ENCODE results near the gene UBE2J1. TPM values are rescaled to one million over a fixed set of nuclear protein-coding genes. Genes with fewer than 3 reads are reported as not detected.
"Not testable (repeated sequence)": the region's sequence is repeated elsewhere in the genome, so short reads cannot be mapped to it uniquely, and the experiment has no call there.

The UBE2J1 gene
- total and polyA plus RNA-seq, 10 of the 15 experiments (the other 5 are each of a cell fraction or from before 2014, with no cell fraction given) = 48.7 to 131 (median 90.0) TPM

DNA sequence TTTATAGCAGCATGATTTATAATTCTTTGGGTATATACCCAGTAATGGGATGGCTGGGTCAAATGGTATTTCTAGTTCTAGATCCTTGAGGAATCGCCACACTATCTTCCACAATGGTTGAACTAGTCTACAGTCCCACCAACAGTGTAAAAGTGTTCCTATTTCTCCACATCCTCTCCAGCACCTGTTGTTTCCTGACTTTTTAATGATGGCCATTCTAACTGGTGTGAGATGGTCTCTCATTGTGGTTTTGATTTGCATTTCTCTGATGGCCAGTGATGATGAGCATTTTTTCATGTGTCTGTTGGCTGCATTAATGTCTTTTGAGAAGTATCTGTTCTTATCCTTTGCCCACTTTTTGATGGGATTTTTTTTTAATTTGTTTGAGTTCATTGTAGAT is 57.4 kb downstream of the UBE2J1 start:
- H3K27me3 ChIP-seq (replicated peaks in 1 of 2; ENCODE audit: control insufficient read depth in 2 of 2, insufficient read depth in 2 of 2, low read length in 1 of 2); ATAC-seq; RAD21 ChIA-PET (ENCODE audit: unreplicated experiment); H3K27ac ChIP-seq (ENCODE audit: control insufficient read depth, insufficient read depth); DNase-seq (ENCODE audit: low read depth, low spot score); H3K9ac ChIP-seq (ENCODE audit: control insufficient read depth, insufficient read depth, low read length); H3K4me3 ChIP-seq; H3K79me2 ChIP-seq (ENCODE audit: control insufficient read depth, insufficient read depth, low read length); H3K4me2 ChIP-seq (ENCODE audit: control insufficient read depth, insufficient read depth); POLR2A ChIA-PET; H2AFZ ChIP-seq (ENCODE audit: control insufficient read depth, low read depth, low read length); H3K9me3 ChIP-seq (replicated peaks; ENCODE audit: control insufficient read depth, insufficient read depth, low read length); in situ Hi-C loops (cut with MboI); SMC1A ChIA-PET (ENCODE audit: uncharacterized antibody, unreplicated experiment); H4K20me1 ChIP-seq (ENCODE audit: control insufficient read depth, insufficient read depth); BruUV-seq (replicated peaks); CTCF ChIA-PET; FAIRE-seq; intact Hi-C loops (cut with micrococcal nuclease; ENCODE audit: unreplicated experiment); H3K36me3 ChIP-seq (ENCODE audit: control insufficient read depth in 2 of 2, insufficient read depth in 2 of 2, low read length in 1 of 2): not testable (repeated sequence)
- WGBS (ENCODE audit: insufficient coverage, insufficient replicate concordance, low lambda C conversion rate, missing lambda C conversion rate) = 25% methylated on average over 1 of the region's 1 CpG
- H3K4me1 ChIP-seq (ENCODE audit: control insufficient read depth, insufficient read depth, low read length) = peaks cover 27% of the 10 kb centered on the region

DNA sequence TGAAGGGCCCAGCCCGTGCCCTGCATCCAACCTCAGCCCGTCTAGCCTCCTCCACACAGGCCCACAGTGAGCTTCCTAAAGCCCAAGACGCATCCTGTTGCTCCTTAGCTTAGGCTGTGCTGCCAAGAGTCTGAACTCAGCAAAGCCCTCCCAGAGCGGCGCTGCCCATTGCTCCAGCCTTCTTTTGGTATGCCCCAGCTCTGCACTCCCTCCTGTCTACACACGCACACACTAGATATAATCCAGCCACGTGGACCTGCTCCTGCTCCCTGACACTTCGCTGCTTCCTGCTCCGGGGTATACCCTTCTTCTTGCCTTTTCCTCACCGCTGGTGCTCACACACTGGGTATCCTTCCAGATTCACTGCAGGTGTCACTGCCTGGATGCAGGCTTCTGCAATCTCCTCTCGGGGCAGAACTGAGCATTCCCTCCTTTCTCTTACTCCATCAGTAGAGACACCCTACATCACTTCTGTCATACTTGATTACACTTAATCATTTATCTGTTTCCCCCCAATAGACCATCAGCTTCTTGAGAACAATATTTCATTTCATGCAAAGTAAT is 61.2 kb downstream of the UBE2J1 start:
- POLR2A ChIA-PET = interaction anchor here (0.8 kb wide), 1 partner anchor 9 kb away, joined by 3 read pairs; no protein-coding TSS in a partner anchor
- in situ Hi-C loops (cut with MboI) = no loop called here
- Histone ChIP-seq H3K79me2 (ENCODE audit: control insufficient read depth, insufficient read depth, low read length) (no peaks in the 10 kb centered on the region), H3K27me3 (replicated peaks in 1 of 2; ENCODE audit: control insufficient read depth in 2 of 2, insufficient read depth in 2 of 2, low read length in 1 of 2) (no peaks in the 10 kb centered on the region), H4K20me1 (ENCODE audit: control insufficient read depth, insufficient read depth) (no peaks in the 10 kb centered on the region), H3K36me3 (ENCODE audit: control insufficient read depth in 2 of 2, insufficient read depth in 2 of 2, low read length in 1 of 2) (no peaks in the 10 kb centered on the region), H3K9me3 (replicated peaks; ENCODE audit: control insufficient read depth, insufficient read depth, low read length) (no peaks in the 10 kb centered on the region), H3K27ac (ENCODE audit: control insufficient read depth, insufficient read depth) (no peak overlapping the region), H3K4me1 (ENCODE audit: control insufficient read depth, insufficient read depth, low read length) (peaks cover 6% of the 10 kb centered on the region), H2AFZ (ENCODE audit: control insufficient read depth, low read depth, low read length) (no peak overlapping the region), H3K4me3 (no peak overlapping the region), H3K9ac (ENCODE audit: control insufficient read depth, insufficient read depth, low read length) (no peak overlapping the region), H3K4me2 (ENCODE audit: control insufficient read depth, insufficient read depth) (no peak overlapping the region)
- FAIRE-seq (no peak), DNase-seq (ENCODE audit: low read depth, low spot score) (no peak), ATAC-seq (no peak)
- WGBS (ENCODE audit: insufficient coverage, insufficient replicate concordance, low lambda C conversion rate, missing lambda C conversion rate) = 73% methylated on average over 11 of the region's 11 CpGs
- CTCF ChIA-PET = interaction anchor here (1.2 to 1.6 kb wide), 2 partner anchors 56 to 81 kb away, joined by 3 to 4 read pairs; no protein-coding TSS in a partner anchor
- BruUV-seq (replicated peaks) = no TSS peak
- intact Hi-C loops (cut with micrococcal nuclease; ENCODE audit: unreplicated experiment) = no loop called here
- RAD21 ChIA-PET (ENCODE audit: unreplicated experiment) = interaction anchor here (1.1 to 1.6 kb wide), 3 partner anchors 8 to 76 kb away, joined by 3 to 6 read pairs (median 3); no protein-coding TSS in a partner anchor
- SMC1A ChIA-PET (ENCODE audit: uncharacterized antibody, unreplicated experiment) = interaction anchor here (0.5 to 1.7 kb wide), 3 partner anchors 19 to 412 kb away, joined by 3 to 4 read pairs (median 3); no protein-coding TSS in a partner anchor
- TF ChIP-seq POLR2AphosphoS2 (IDR thresholded peaks at IDR 0.05; ENCODE audit: low read depth, low read length) = no peak
- TF ChIP-seq POLR2AphosphoS5 (IDR thresholded peaks at IDR 0.05; ENCODE audit: low read length) = no peak
- TF ChIP-seq SREBF1 (IDR thresholded peaks at IDR 0.05; ENCODE audit: low read length) = no peak
- no peak for TF ChIP-seq CBX3 (IDR thresholded peaks at IDR 0.05; ENCODE audit: borderline replicate concordance, low read depth)
- no peak for TF ChIP-seq RUNX3 (IDR thresholded peaks at IDR 0.05; ENCODE audit: low read length)
- TF ChIP-seq, protein P1, sequence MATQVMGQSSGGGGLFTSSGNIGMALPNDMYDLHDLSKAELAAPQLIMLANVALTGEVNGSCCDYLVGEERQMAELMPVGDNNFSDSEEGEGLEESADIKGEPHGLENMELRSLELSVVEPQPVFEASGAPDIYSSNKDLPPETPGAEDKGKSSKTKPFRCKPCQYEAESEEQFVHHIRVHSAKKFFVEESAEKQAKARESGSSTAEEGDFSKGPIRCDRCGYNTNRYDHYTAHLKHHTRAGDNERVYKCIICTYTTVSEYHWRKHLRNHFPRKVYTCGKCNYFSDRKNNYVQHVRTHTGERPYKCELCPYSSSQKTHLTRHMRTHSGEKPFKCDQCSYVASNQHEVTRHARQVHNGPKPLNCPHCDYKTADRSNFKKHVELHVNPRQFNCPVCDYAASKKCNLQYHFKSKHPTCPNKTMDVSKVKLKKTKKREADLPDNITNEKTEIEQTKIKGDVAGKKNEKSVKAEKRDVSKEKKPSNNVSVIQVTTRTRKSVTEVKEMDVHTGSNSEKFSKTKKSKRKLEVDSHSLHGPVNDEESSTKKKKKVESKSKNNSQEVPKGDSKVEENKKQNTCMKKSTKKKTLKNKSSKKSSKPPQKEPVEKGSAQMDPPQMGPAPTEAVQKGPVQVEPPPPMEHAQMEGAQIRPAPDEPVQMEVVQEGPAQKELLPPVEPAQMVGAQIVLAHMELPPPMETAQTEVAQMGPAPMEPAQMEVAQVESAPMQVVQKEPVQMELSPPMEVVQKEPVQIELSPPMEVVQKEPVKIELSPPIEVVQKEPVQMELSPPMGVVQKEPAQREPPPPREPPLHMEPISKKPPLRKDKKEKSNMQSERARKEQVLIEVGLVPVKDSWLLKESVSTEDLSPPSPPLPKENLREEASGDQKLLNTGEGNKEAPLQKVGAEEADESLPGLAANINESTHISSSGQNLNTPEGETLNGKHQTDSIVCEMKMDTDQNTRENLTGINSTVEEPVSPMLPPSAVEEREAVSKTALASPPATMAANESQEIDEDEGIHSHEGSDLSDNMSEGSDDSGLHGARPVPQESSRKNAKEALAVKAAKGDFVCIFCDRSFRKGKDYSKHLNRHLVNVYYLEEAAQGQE (IDR thresholded peaks at IDR 0.05; ENCODE audit: low read depth, low read length) = no peak
- TF ChIP-seq CBX5 (IDR thresholded peaks at IDR 0.05; ENCODE audit: low read depth) = no peak
- TF ChIP-seq NFYA (IDR thresholded peaks at IDR 0.05; ENCODE audit: borderline replicate concordance, low read depth, low read length) = no peak
- TF ChIP-seq BMI1 (IDR thresholded peaks at IDR 0.05; ENCODE audit: borderline replicate concordance) = no peak
- TF ChIP-seq SIX5 (IDR thresholded peaks at IDR 0.05; ENCODE audit: low read depth, low read length, severe bottlenecking) = no peak
- no peak for TF ChIP-seq LARP7 (IDR thresholded peaks at IDR 0.05)
- TF ChIP-seq, protein P2, sequence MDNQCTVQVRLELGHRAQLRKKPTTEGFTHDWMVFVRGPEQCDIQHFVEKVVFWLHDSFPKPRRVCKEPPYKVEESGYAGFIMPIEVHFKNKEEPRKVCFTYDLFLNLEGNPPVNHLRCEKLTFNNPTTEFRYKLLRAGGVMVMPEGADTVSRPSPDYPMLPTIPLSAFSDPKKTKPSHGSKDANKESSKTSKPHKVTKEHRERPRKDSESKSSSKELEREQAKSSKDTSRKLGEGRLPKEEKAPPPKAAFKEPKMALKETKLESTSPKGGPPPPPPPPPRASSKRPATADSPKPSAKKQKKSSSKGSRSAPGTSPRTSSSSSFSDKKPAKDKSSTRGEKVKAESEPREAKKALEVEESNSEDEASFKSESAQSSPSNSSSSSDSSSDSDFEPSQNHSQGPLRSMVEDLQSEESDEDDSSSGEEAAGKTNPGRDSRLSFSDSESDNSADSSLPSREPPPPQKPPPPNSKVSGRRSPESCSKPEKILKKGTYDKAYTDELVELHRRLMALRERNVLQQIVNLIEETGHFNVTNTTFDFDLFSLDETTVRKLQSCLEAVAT (IDR thresholded peaks at IDR 0.05) = no peak
